HG03432 (cell line): ENCODE measurements around the gene MACF1.
"Not testable (repeated sequence)": the region's sequence is repeated elsewhere in the genome, so short reads cannot be mapped to it uniquely, and the experiment has no call there.

ENCODE experiments used
- ATAC-seq: cut with Tn5 transposase; IDR thresholded peaks from one replicate; pipeline ENCODE4 v1.9.1; 2021; ENCODE audit warnings: mild to moderate bottlenecking, moderate library complexity; ENCODE audit not compliant: unreplicated experiment

Gene MACF1

GRCh38 chr1:39178541-39179431 is 25.7 kb upstream of the MACF1 start:
- no peak for ATAC-seq

DNA sequence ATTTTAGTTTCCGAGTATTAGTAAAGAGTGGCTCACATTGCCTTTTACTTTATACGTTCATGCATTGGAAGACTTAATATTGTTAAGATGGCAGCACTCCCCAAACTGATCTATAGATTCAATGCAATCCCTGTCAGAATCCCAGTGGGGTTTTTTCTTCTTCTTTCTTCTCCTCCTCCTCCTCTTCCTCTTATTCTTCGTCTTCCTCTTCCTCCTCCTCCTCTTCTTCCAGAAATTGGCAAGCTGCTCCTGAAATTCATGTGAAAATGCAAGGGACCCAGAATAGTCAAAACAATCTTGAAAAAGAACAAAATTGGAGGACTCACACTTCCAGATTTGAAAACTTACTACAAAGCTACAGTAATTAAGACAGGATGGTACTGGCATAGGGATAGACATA is 23.2 kb upstream of the MACF1 start:
- ATAC-seq: no peak

GRCh38 chr1:39182804-39183203 is 21.7 kb upstream of the MACF1 start:
- no peak for ATAC-seq

DNA sequence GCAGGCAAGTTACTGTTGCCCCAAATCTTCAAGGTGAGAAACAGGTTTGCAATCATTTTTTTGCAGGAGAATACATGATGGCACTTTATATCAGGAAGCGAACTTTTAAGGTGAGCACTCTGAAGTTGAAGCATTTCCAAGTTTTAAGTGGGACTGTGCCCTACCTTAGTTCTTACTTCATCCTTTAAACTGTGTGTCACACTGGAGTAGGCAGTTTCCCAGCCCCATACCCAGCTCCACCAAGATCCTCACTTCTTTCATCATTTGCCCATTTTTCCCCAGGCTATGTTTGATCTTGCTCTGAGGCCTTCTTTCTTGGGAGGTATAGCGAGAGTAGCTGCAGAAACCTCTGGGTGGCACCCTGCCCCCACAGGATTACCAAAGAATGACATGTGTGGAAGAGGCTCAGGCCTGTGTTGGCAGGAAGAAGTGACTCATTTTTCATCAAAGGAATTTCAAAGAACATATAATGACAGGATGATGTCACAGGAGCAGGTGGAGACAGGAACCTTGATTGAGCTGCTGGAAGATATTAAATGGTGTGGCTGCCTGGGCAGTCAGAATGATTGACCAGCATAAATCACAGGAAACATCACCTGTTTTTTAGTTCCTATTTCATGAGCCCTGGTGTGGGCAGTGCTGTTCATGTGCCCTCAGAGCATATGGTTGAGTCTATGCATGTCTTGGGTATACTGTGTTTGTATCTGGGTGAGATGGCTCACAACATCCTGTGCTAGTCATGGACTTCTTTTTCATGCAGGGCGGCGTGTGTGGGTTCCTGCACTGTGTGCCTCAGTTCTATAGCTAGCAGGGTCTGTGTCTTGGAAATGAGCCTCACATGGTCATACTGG is 20.8 kb upstream of the MACF1 start:
- ATAC-seq: peak; percentile 72

GRCh38 chr1:39184354-39184818 is 20.1 kb upstream of the MACF1 start:
- no peak for ATAC-seq

DNA sequence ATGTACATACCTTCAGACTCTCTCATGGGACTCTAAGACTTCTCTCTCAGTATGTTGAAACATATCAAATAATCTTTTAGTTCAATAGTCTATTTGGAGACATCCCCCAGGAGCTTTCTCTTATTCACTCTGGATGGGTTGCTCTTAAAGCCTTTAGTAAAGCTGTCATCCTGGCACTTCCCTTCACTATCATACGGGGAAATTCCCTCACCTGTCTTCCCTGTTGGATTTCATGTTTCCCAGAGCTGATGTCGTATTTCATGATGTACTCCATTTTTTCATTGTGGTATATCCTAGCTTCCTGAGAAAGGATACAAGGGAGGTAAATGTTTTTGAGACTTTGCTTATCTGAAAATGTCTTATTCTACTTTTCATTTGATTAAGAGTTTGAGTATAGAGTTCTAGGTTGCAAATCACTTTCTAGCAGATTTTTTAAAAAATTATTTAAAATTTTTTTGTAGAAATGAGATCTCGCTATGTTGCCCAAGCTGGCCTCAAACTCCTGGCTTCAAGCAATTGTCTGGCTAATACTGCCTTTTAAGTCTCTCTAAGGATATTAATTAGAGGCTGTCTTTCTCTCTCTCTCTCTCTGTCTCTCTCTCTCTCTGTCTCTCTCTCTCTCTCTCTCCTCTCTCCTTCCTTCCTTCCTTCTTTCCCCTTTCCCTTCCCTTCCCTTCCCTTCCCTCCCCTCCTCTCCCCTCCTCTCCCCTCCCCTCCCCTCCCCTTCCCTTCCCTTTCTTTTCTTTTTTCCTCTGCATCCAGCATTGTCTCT is 17.0 kb upstream of the MACF1 start:
- ATAC-seq: no peak

DNA sequence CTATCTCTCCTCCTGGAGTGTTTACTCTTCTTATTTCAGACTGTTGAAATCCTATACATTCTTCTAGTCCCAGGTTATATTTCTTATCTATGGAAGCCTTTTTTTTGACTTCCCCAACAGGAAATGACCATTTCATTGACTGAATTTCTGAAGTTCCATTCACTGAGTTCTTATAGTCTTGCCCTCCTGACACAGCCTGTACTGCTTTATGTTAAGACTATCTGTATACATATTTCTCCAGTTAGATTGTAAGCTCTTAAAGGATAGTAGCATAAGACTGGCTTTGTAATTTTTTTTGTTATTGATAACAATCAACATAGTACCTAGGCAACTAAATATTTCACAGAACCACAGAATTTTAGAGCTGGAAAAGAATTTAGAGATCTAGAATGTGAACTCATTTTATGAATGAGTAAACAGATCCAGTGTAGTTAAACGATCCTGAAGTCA is 14.9 kb upstream of the MACF1 start:
- no peak for ATAC-seq

- no peak for ATAC-seq
These were observed 14.4 kb upstream of the MACF1 start for GRCh38 chr1:39190096-39190495.

- ATAC-seq: no peak
These were observed 10.0 kb upstream of the MACF1 start for GRCh38 chr1:39194398-39195051.

DNA sequence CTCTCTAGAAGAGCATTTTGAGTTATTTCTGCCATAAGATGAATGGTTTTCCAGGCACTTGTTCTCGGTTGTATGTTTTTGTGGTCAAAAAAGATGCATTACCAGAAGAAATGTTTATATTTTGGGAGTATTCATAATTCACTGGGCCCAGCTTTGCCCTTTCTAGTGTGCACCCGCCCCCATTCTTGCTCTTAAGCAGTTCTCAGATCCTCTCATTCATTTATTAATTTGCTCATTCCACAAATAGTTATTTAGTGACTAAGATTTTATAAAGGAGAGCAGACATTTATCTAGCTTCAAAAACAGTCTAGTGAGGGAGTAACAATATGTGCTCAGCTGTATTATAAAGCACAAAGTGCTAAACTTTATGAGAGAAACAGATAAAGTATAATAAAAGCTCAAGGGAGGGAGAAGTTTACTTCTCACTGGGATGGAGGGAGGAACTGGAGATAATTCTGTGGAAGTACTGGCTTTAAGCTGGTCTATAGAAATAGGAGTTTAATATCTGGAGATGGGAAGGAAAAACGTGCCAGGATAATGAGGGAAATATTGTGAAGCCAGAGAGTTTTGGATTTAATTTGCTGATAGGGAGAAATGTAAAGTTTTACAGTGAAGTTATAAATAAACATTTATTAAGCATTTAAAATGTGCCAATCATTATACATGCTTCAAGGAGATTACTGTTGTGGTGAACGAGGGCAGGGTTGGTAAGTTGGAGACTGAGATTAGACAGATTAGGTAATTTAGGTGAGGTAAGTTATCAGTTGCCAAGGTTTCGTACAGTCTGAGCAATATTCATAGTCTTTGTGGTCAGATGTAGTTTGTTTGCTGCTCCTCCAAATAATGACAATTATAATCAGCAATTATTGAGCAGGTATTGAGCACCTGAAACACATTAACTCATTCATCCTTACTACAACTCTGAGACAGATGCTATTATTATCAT is 9.1 kb upstream of the MACF1 start:
- ATAC-seq: no peak

GRCh38 chr1:39196244-39197215 is 8.0 kb upstream of the MACF1 start:
- ATAC-seq: peak; percentile 61

DNA sequence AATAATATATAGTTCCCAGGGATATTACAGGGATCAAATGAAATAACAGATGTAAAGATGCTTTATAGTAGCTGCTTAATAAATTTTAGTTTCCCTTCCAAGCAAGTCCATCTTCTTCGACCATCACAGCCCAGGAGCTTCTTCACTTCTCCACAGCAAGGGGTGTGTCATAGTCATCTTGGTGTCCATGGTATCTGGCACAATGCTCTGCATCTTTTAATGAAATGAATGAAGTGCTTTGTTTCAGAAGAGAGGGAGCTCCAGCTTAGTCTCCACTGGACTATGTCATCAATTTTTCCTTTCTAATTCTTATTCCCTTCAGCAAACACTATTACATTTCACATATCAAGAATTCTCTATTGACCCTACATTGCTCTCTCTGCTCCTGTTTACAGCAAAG is 4.9 kb upstream of the MACF1 start:
- no peak for ATAC-seq

DNA sequence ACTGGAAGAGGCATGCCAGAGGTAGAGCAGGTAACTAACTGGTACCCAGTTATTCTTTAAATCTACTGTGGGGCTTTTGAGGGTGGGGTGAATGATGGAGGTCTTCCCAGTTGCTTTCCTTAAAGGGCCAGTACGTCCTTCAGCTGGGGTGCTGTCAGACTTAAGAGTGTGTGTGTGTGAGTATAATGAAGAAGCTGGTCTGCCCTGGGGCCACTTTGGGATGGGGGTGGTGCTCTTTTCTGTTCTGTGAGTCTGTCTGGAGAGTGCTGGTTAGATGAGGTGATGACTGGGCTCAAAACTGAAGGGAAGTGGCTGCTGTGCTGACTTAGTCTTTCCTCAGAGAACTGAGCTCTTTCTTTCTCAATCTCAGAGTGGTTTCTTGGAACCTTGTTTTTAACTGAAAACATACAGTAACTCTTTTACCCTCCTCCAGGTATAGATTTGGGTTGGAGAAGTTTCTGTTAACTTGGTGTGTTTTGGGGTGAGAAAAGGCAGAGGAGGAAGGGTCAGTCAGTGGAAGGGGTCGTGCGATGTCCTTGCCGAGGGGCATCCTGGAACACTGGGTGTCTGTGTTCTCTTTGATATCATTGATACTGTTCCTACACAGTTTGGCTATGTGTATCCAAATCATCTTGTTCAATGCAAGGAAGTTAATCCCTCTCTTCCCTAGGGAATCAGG is 746 bp downstream of the MACF1 start:
- ATAC-seq: peak; percentile 68

GRCh38 chr1:39205781-39206464 is 1.4 kb downstream of the MACF1 start:
- ATAC-seq: no peak

GRCh38 chr1:39208360-39208759 is 3.9 kb downstream of the MACF1 start:
- ATAC-seq: not testable (repeated sequence)

DNA sequence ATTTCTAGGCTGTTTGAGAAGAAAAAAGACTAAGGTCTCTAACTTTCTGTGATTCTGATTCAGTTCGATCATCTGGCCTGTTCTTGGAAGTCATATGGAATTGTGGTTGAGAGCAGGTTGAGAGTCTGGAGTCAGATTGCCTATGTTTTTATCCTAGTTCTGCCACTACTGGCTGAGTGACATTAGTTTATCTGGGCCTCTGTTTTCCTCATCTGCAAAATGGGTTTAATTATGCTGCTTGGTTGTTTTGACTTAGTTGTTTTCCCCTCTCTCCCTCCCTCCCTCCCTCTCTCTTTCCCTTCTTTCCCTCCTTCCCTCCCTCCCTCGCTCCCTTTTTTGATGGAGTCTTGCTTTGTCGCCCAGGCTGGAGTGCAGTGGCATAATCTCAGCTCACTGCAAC is 6.2 kb downstream of the MACF1 start:
- no peak for ATAC-seq

DNA sequence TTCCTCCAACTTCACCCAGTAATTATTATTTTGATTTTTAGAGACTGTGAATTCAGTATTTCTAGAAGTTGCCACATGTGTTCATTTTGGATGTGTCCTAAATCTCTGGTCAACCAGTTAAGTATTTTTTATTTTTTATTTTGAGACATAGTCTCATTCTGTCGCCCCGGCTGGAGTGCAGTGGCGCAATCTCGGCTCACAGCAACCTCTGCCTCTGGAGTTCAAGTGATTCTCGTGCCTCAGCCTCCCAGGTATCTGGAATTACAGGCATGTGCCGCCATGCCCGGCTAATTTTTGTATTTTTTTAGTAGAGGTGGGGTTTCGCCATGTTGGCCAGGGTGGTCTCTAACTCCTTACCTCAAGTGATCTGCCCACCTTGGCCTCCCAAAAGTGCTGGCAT is 8.0 kb downstream of the MACF1 start:
- ATAC-seq: no peak
